Brain pericyte (primary cell): ENCODE results near the gene DNAJC5.
A peak's percentile ranks its signal among the peaks of the same experiment; 100 is the strongest.
"Not testable (repeated sequence)": the region's sequence is repeated elsewhere in the genome, so short reads cannot be mapped to it uniquely, and the experiment has no call there.

Source experiments
- DNase-seq: peaks from one replicate; pipeline ENCODE4 v3.0.0-alpha.2; 2012; ENCODE audit warnings: low read depth, low spot score

DNAJC5 gene

GRCh38 chr20:63967330-63968135, 72.6 kb downstream of the DNAJC5 start:
- no peak for DNase-seq

DNA sequence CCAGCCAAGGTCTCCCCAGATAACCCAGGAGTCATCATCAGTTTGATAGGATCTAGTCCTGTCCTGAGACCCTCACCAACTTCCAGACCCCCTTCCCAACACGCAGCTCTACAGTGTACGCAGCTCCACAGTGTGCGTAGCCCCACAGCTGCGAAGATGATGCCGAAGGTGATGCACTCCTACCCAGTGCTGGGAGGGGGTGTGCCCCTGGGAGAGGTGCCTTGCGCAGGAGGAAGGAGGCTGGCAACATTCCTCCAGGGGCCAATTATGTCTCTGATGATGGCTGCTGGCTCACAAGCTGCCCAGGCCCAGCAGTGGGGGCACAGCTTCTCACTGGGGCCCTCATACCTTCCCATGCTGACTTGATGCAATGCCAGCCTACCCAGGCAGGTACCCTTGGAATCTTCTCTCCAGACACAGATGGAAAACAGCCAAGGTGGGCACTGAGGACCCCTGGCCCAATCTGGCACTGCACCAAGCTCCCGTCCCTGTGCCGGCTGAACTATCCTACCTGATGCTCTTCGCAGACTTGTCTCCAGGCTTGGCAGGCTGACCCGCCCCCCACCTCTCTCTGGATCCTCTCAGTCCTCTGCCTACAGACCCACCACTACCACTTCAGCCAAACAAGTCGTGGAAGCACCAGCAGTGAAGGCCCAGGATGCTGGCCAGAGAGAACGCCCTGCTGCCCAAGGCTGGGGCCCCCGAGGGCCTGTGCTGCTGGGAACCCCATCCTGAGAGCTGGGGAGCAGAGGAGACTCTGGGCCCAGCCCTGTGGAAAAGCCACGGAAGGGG, 73.4 kb downstream of the DNAJC5 start:
- DNase-seq: no peak

GRCh38 chr20:63968928-63969760, 74.2 kb downstream of the DNAJC5 start:
- DNase-seq: no peak

- DNase-seq: no peak
These were observed 75.2 kb downstream of the DNAJC5 start, which contains the start of gene ZNF512B for GRCh38 chr20:63969838-63970713. TSS of gene ZNF512B (minus strand) at chr20:63969930. CDS start at chr20:63967950, 1,980 bp downstream.

- no peak for DNase-seq
These were observed 75.9 kb downstream of the DNAJC5 start for GRCh38 chr20:63970714-63971431.

DNA sequence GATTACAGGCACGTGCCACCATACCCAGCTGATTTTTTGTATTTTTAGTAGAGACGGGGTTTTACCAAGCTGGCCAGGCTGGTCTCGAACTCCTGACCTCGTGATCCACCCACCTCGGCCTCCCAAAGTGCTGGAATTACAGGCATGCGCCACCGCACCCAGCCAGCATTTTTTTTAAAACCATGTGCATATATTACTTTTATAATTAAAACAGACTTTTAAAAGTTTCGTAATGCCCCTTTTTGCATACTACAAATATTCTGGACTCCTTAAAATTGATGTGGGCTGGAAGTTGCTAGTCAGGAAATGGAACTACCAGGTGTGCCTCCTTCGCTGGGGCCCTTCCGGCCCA, 77.0 kb downstream of the DNAJC5 start:
- not testable (repeated sequence) for DNase-seq

DNA sequence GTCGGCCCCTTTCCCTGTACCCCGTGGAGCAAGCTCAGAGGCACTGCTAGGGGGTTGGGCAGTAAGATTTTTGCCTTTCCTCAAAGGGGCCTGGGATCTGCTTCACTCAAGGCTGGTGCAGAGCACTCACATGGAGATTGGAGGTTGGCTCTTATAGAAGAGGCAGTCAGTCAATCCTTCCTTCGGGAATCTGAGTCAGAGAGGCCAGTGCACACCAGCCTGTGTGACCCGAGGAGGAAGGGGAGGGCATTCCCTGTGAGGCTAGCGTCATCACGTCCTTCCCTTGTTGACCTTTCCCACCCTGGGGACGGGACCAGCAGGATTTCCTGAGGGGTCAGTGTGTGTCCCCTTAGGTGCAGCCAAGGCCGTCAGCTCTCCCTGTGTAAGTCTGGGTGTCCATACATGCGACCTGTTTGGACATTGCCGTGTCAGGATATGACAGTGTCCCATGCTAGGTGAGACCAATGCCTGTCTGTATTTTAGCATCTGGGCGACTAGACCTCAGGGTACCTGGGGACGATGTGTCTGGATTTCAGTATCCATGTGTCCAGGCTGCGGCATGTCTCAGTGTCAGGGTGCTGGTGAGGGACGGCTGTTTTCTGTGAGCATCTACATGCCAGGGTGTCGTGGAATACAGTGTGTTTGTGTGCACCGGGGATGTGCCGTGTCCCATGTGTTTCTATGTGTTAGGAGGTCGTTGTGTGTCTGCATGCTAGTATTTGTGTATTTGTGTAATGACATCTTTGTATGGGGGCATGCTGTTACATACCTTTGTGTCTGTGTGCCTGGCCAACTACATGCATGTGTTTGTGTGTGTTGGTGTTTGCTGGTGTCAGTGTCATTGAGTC, 77.6 kb downstream of the DNAJC5 start:
- no peak for DNase-seq

DNA sequence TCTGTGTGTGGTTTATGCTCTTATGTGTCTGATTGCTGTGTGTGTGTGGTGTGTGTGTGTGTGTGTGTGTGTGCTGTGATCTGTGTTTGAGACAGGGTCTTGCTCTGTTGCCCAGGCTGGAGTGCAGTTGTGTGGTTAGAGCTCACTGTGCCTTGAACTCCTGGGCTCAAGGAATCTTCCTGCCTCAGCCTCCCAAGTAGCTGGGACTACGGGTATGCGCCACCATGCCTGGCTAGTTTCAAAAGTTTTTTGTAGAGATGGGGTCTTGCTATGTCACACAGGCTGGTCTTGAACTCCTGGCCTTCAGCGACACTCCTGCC, 78.2 kb downstream of the DNAJC5 start:
- no peak for DNase-seq

GRCh38 chr20:63973636-63974401, 78.9 kb downstream of the DNAJC5 start:
- peak; percentile 58 for DNase-seq

- DNase-seq: no peak
These were observed 79.7 kb downstream of the DNAJC5 start for GRCh38 chr20:63974402-63975200.

- DNase-seq: not testable (repeated sequence)
These were observed 81.6 kb downstream of the DNAJC5 start for GRCh38 chr20:63976511-63976910.

- no peak for DNase-seq
These were observed 82.2 kb downstream of the DNAJC5 start for GRCh38 chr20:63976980-63977738.

GRCh38 chr20:63977739-63978276, 82.9 kb downstream of the DNAJC5 start:
- DNase-seq: no peak

GRCh38 chr20:63978319-63979228, 83.6 kb downstream of the DNAJC5 start:
- DNase-seq: no peak

GRCh38 chr20:63979229-63979556, 84.3 kb downstream of the DNAJC5 start:
- DNase-seq: no peak
